Neural crest cell (in vitro differentiated cells): ENCODE measurements around the gene DDX42. TPM values are rescaled to one million over a fixed set of nuclear protein-coding genes. Genes with fewer than 3 reads are reported as not detected.

ENCODE experiments used
- DNase-seq: peaks from one replicate; pipeline ENCODE4 v3.0.0; 2021; ENCODE audit warnings: low read depth, mixed read lengths, low spot score
- H3K27ac Mint-ChIP-seq: one replicate; pipeline ENCODE4 v1.8.0; 2021; ENCODE audit warnings: mild to moderate bottlenecking, mixed read lengths; ENCODE audit not compliant: unreplicated experiment
- H3K27me3 Mint-ChIP-seq: 2 replicates; pipeline ENCODE4 v1.8.0; 2021; ENCODE audit warnings: low read depth, mild to moderate bottlenecking, mixed read lengths
- H3K36me3 Mint-ChIP-seq: 2 replicates; pipeline ENCODE4 v1.8.0; 2021; ENCODE audit warnings: low read depth, mild to moderate bottlenecking, mixed read lengths
- H3K4me1 Mint-ChIP-seq: 2 replicates; pipeline ENCODE4 v1.8.0; 2021; ENCODE audit warnings: mixed read lengths
- H3K4me3 Mint-ChIP-seq: one replicate; pipeline ENCODE4 v1.8.0; 2021; ENCODE audit warnings: mild to moderate bottlenecking, mixed read lengths
- H3K9me3 Mint-ChIP-seq: 2 replicates; pipeline ENCODE4 v1.8.0; 2021; ENCODE audit warnings: mixed read lengths
- CTCF ChIP-seq: fragments of 200-600 bp; sonication (generic); conservative IDR thresholded peaks from 2 replicates; pipeline ENCODE4 v1.5.0; 2021; ENCODE audit warnings: antibody characterized with exemption, mild to moderate bottlenecking
- total RNA-seq: library from RNA; stranded (reverse); gene quantifications from 2 replicates; pipeline ENCODE4 v1.2.1, GENCODE V29; 2021

The DDX42 gene
- total RNA-seq, 1 donor from 2014 or later = 160 TPM

- H3K36me3 Mint-ChIP-seq = peaks cover 5% of the 10 kb centered on the region
- H3K27me3 Mint-ChIP-seq = peaks cover 6% of the 10 kb centered on the region
- no peak overlapping the region for H3K27ac Mint-ChIP-seq
- peak overlapping the region; percentile 36 for H3K4me3 Mint-ChIP-seq
- TF ChIP-seq CTCF = no peak
- no peak for DNase-seq
- peaks cover 31% of the 10 kb centered on the region for H3K4me1 Mint-ChIP-seq
- peaks cover 7% of the 10 kb centered on the region for H3K9me3 Mint-ChIP-seq
These were observed 71.5 kb downstream of the DDX42 start for GRCh38 chr17:63845509-63845908.

- Mint-ChIP-seq H3K4me3 (peak overlapping the region; percentile 58), H3K36me3 (peaks cover 5% of the 10 kb centered on the region), H3K27me3 (peaks cover 11% of the 10 kb centered on the region), H3K9me3 (peaks cover 7% of the 10 kb centered on the region), H3K27ac (no peak overlapping the region), H3K4me1 (peaks cover 22% of the 10 kb centered on the region)
- no peak for DNase-seq
- no peak for TF ChIP-seq CTCF
These were observed 73.7 kb downstream of the DDX42 start for GRCh38 chr17:63847525-63848249.

GRCh38 chr17:63848834-63849689 is 75.1 kb downstream of the DDX42 start:
- TF ChIP-seq CTCF = peak; percentile 66
- Mint-ChIP-seq H3K4me1 (peaks cover 17% of the 10 kb centered on the region), H3K9me3 (peaks cover 7% of the 10 kb centered on the region), H3K27ac (peak overlapping the region; percentile 99), H3K27me3 (peaks cover 12% of the 10 kb centered on the region), H3K36me3 (peaks cover 5% of the 10 kb centered on the region), H3K4me3 (peak overlapping the region; percentile 7)
- DNase-seq = peak; percentile 66

GRCh38 chr17:63850401-63850800 is 76.4 kb downstream of the DDX42 start:
- Mint-ChIP-seq H3K4me3 (no peak overlapping the region), H3K9me3 (peaks cover 7% of the 10 kb centered on the region), H3K27me3 (peaks cover 22% of the 10 kb centered on the region), H3K4me1 (peaks cover 13% of the 10 kb centered on the region), H3K27ac (no peak overlapping the region), H3K36me3 (peaks cover 5% of the 10 kb centered on the region)
- no peak for TF ChIP-seq CTCF
- no peak for DNase-seq

GRCh38 chr17:63853260-63853659 is 79.3 kb downstream of the DDX42 start:
- Mint-ChIP-seq H3K27me3 (peaks cover 28% of the 10 kb centered on the region), H3K9me3 (peaks cover 3% of the 10 kb centered on the region), H3K4me3 (no peak overlapping the region), H3K4me1 (peaks cover 8% of the 10 kb centered on the region), H3K36me3 (no peaks in the 10 kb centered on the region), H3K27ac (no peak overlapping the region)
- no peak for TF ChIP-seq CTCF
- no peak for DNase-seq
